H9 (cell line): Measurements from ENCODE around the gene DNAAF1. TPM values are rescaled to one million over a fixed set of nuclear protein-coding genes. Genes with fewer than 3 reads are reported as not detected.

ENCODE experiments used
- DNase-seq: peaks from one replicate; pipeline ENCODE4 v3.0.0-alpha.2; 2017
- H2AFZ ChIP-seq: one replicate; pipeline ENCODE4 v1.6.1; 2013; ENCODE audit warnings: mild to moderate bottlenecking, low read length, control low read depth, moderate library complexity
- H2AK5ac ChIP-seq: 2 replicates; pipeline ENCODE4 v1.6.1; 2013; ENCODE audit warnings: low read length, control low read depth, mixed read lengths; ENCODE audit not compliant: insufficient read length
- H2BK120ac ChIP-seq: one replicate; pipeline ENCODE4 v1.6.1; 2013; ENCODE audit warnings: low read depth, mild to moderate bottlenecking, low read length, control low read depth, inconsistent platforms; ENCODE audit not compliant: poor library complexity, severe bottlenecking
- H2BK12ac ChIP-seq: 2 replicates; pipeline ENCODE4 v1.6.1; 2013; ENCODE audit warnings: low read length, control low read depth, mixed read lengths, low read depth; ENCODE audit not compliant: insufficient read length
- H2BK15ac ChIP-seq: 2 replicates; pipeline ENCODE4 v1.6.1; 2013; ENCODE audit warnings: low read depth, low read length, control low read depth
- H2BK20ac ChIP-seq: one replicate; pipeline ENCODE4 v1.6.1; 2013; ENCODE audit warnings: low read depth, mild to moderate bottlenecking, low read length, control low read depth, inconsistent platforms; ENCODE audit not compliant: poor library complexity, severe bottlenecking
- H2BK5ac ChIP-seq: 2 replicates; pipeline ENCODE4 v1.6.1; 2013; ENCODE audit warnings: low read length, control low read depth, mixed read lengths; ENCODE audit not compliant: insufficient read length
- H3K14ac ChIP-seq: 2 replicates; pipeline ENCODE4 v1.6.1; 2013; ENCODE audit warnings: low read length, control low read depth; ENCODE audit not compliant: insufficient read depth
- H3K18ac ChIP-seq: 2 replicates; pipeline ENCODE4 v1.6.1; 2013; ENCODE audit warnings: low read depth, mild to moderate bottlenecking, mixed read lengths, low read length, control low read depth; ENCODE audit not compliant: insufficient read length
- H3K23ac ChIP-seq: 2 replicates; pipeline ENCODE4 v1.6.1; 2013; ENCODE audit warnings: low read length, control low read depth, mixed read lengths, low read depth; ENCODE audit not compliant: insufficient read length
- H3K23me2 ChIP-seq: 2 replicates; pipeline ENCODE4 v1.6.1; 2013; ENCODE audit warnings: low read depth, mild to moderate bottlenecking, mixed read lengths, low read length, control low read depth; ENCODE audit not compliant: insufficient read length, poor library complexity, severe bottlenecking
- H3K27ac ChIP-seq: 2 replicates; pipeline ENCODE4 v1.5.1; 2013; ENCODE audit warnings: low read length, control low read depth, mixed read lengths, low read depth; ENCODE audit not compliant: insufficient read length
- H3K27me3 ChIP-seq: 2 replicates; pipeline ENCODE4 v1.6.1; 2013; ENCODE audit warnings: low read length, control low read depth, inconsistent platforms; ENCODE audit not compliant: insufficient read depth
- H3K4ac ChIP-seq: 2 replicates; pipeline ENCODE4 v1.6.1; 2013; ENCODE audit warnings: low read depth, mild to moderate bottlenecking, control low read depth, inconsistent platforms, low read length, moderate library complexity
- H3K4me1 ChIP-seq: 2 replicates; pipeline ENCODE4 v1.6.1; 2013; ENCODE audit warnings: low read length, control low read depth, inconsistent platforms; ENCODE audit not compliant: insufficient read depth
- H3K4me2 ChIP-seq: 2 replicates; pipeline ENCODE4 v1.6.1; 2013; ENCODE audit warnings: low read length, control low read depth, mixed read lengths; ENCODE audit not compliant: insufficient read length, insufficient read depth
- H3K56ac ChIP-seq: 2 replicates; pipeline ENCODE4 v1.6.1; 2013; ENCODE audit warnings: low read depth, mild to moderate bottlenecking, mixed read lengths, low read length, control low read depth; ENCODE audit not compliant: insufficient read length
- H3K79me1 ChIP-seq: 2 replicates; pipeline ENCODE4 v1.6.1; 2013; ENCODE audit warnings: low read depth, mild to moderate bottlenecking, moderate library complexity, low read length, control low read depth, inconsistent platforms; ENCODE audit not compliant: insufficient read depth, poor library complexity, severe bottlenecking
- H3K79me2 ChIP-seq: 2 replicates; pipeline ENCODE4 v1.6.1; 2013; ENCODE audit warnings: low read length, control low read depth, inconsistent platforms; ENCODE audit not compliant: insufficient read depth
- H3K9ac ChIP-seq: 2 replicates; pipeline ENCODE4 v1.6.1; 2013; ENCODE audit warnings: low read length, control low read depth, mixed read lengths; ENCODE audit not compliant: insufficient read length; ENCODE audit errors: extremely low read depth
- H3K9me3 ChIP-seq: one replicate; pipeline ENCODE4 v1.6.1; 2013; ENCODE audit warnings: low read depth, low read length, inconsistent platforms; ENCODE audit not compliant: control insufficient read depth
- H3T11ph ChIP-seq: one replicate; pipeline ENCODE4 v1.6.1; 2013; ENCODE audit warnings: mild to moderate bottlenecking, low read length, control low read depth, inconsistent platforms
- H4K20me1 ChIP-seq: one replicate; pipeline ENCODE4 v1.6.1; 2013; ENCODE audit not compliant: control insufficient read depth, insufficient read length, insufficient read depth
- H4K5ac ChIP-seq: 2 replicates; pipeline ENCODE4 v1.6.1; 2013; ENCODE audit warnings: low read depth, mild to moderate bottlenecking, mixed read lengths, low read length, control low read depth; ENCODE audit not compliant: insufficient read length
- H4K8ac ChIP-seq: replicated peaks from 2 replicates; pipeline ENCODE4 v1.6.1; 2013; ENCODE audit warnings: low read length, control low read depth, mixed read lengths, low read depth; ENCODE audit not compliant: insufficient read length
- H4K91ac ChIP-seq: 2 replicates; pipeline ENCODE4 v1.6.1; 2013; ENCODE audit warnings: low read depth, mild to moderate bottlenecking, moderate library complexity, mixed read lengths, low read length, control low read depth; ENCODE audit not compliant: insufficient read length
- H3K27ac Mint-ChIP-seq, 3 experiments: 2 replicates in 2 of 3; 3 replicates in 1 of 3; pipeline ENCODE4 v1.8.0; 2020 to 2021; ENCODE audit warnings: mixed read lengths in 3 of 3, mild to moderate bottlenecking in 1 of 3, moderate library complexity in 1 of 3
- H3K27me3 Mint-ChIP-seq: 2 replicates; pipeline ENCODE4 v1.8.0; 2021; ENCODE audit warnings: low read depth, mild to moderate bottlenecking, moderate library complexity, mixed read lengths
- H3K36me3 Mint-ChIP-seq, 3 experiments: 2 replicates in 2 of 3; 3 replicates in 1 of 3; pipeline ENCODE4 v1.8.0; 2020 to 2021; ENCODE audit warnings: low read depth in 3 of 3, mixed read lengths in 3 of 3; ENCODE audit not compliant: insufficient read depth in 1 of 3
- H3K4me1 Mint-ChIP-seq, 2 experiments: 2 replicates each; pipeline ENCODE4 v1.8.0; 2020; ENCODE audit warnings: mixed read lengths in 2 of 2
- H3K4me3 Mint-ChIP-seq, 2 experiments: 2 replicates in 1 of 2; 3 replicates in 1 of 2; pipeline ENCODE4 v1.8.0; 2020 to 2021; ENCODE audit warnings: mild to moderate bottlenecking in 2 of 2, mixed read lengths in 2 of 2, moderate library complexity in 1 of 2
- H3K9me3 Mint-ChIP-seq, 2 experiments: 2 replicates in 1 of 2; 3 replicates in 1 of 2; pipeline ENCODE4 v1.8.0; 2020; ENCODE audit warnings: mild to moderate bottlenecking in 2 of 2, mixed read lengths in 2 of 2, moderate library complexity in 1 of 2
- CTCF ChIP-seq: fragments of 200-600 bp; sonication (generic); conservative IDR thresholded peaks from 3 replicates; pipeline ENCODE4 v1.8.0; 2021; ENCODE audit warnings: antibody characterized with exemption, mild to moderate bottlenecking
- WGBS: extraction: QIAGEN DNeasy Blood & Tissue Kit; methylation state at CpG from one replicate; pipeline ENCODE4 v1.1.7; 2013; ENCODE audit warnings: missing lambda C conversion rate, low lambda C conversion rate, mixed read lengths; ENCODE audit not compliant: insufficient read length; ENCODE audit errors: extremely low coverage; 5-methylcytosine and 5-hydroxymethylcytosine counted together
- total RNA-seq: library from RNA; stranded (reverse); gene quantifications from 2 replicates; pipeline ENCODE4 v1.2.1, GENCODE V29; 2021

DNAAF1 gene
- total RNA-seq, 1 experiment from 2014 or later, result not detected

GRCh38 chr16:84105948-84106740 lies 39.0 kb upstream of the DNAAF1 start:
- Histone ChIP-seq H3T11ph (no peak overlapping the region), H2BK12ac (no peak overlapping the region), H3K14ac (no peak overlapping the region), H3K23me2 (no peaks in the 10 kb centered on the region), H3K56ac (no peak overlapping the region), H3K27ac (no peak overlapping the region), H2BK20ac (no peak overlapping the region), H2BK5ac (no peak overlapping the region), H3K27me3 (no peaks in the 10 kb centered on the region), H4K8ac (no peak overlapping the region), H2BK15ac (no peak overlapping the region), H3K79me2 (peaks cover 17% of the 10 kb centered on the region; the same call in 1 of the 2 replicates), H3K79me1 (peaks cover 5% of the 10 kb centered on the region), H3K4ac (no peak overlapping the region), H3K18ac (no peak overlapping the region), H3K9me3 (no peaks in the 10 kb centered on the region), H3K4me1 (no peaks in the 10 kb centered on the region), H2AK5ac (no peak overlapping the region), H3K23ac (no peak overlapping the region), H4K20me1 (no peaks in the 10 kb centered on the region), H4K91ac (no peak overlapping the region), H2AFZ (no peak overlapping the region), H3K4me2 (no peak overlapping the region), H3K9ac (no peak overlapping the region), H4K5ac (no peak overlapping the region), H2BK120ac (no peak overlapping the region)
- Mint-ChIP-seq H3K4me1 (peaks cover 12 to 13% of the 10 kb centered on the region in 2 experiments; a peak in 3 of 4 replicates), H3K36me3 (peaks cover 0 to 13% (median 0%) of the 10 kb centered on the region in 3 experiments; a peak in 4 of 7 replicates), H3K4me3 (no peak overlapping the region), H3K9me3 (no peaks in the 10 kb centered on the region), H3K27ac (peak overlapping the region; percentile 15 to 88 (median 65); a peak in 6 of 7 replicates), H3K27me3 (no peaks in the 10 kb centered on the region)
- no CpG with 5 or more reads among the region's 13 CpGs for WGBS
- TF ChIP-seq CTCF, result no peak
- no peak for DNase-seq
